Measurements from ENCODE around the gene ARPC5L.

ARPC5L gene

DNA sequence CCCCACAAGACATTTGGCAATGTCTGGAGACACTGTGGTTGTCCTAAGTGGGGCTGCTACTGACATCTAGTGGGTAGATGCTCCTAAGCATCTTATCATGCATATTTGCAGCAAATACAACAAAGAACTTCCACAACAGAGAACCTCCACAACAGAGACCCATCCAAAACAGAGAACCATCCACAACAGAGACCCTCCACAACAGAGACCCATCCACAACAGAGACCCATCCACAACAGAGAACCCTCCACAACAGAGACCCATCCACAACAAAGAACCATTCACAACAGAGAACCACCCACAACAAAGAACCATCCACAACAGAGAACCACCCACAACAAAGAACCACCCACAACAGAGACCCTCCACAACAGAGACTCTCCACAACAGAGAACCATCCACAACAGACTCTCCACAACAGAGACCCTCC, 32.8 kb downstream of the ARPC5L start:
- H3K79me2 ChIP-seq, result no peaks in the 10 kb centered on the region
- no peaks in the 10 kb centered on the region for H3K27me3 ChIP-seq (ENCODE audit: control insufficient read depth, insufficient read depth, low read length)
- TF ChIP-seq, protein P1, sequence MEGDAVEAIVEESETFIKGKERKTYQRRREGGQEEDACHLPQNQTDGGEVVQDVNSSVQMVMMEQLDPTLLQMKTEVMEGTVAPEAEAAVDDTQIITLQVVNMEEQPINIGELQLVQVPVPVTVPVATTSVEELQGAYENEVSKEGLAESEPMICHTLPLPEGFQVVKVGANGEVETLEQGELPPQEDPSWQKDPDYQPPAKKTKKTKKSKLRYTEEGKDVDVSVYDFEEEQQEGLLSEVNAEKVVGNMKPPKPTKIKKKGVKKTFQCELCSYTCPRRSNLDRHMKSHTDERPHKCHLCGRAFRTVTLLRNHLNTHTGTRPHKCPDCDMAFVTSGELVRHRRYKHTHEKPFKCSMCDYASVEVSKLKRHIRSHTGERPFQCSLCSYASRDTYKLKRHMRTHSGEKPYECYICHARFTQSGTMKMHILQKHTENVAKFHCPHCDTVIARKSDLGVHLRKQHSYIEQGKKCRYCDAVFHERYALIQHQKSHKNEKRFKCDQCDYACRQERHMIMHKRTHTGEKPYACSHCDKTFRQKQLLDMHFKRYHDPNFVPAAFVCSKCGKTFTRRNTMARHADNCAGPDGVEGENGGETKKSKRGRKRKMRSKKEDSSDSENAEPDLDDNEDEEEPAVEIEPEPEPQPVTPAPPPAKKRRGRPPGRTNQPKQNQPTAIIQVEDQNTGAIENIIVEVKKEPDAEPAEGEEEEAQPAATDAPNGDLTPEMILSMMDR (IDR thresholded peaks at IDR 0.05), result no peak
- no peaks in the 10 kb centered on the region for H3K9me3 ChIP-seq (ENCODE audit: control insufficient read depth, low read length)
- no peak overlapping the region for H3K27ac ChIP-seq
- H2AFZ ChIP-seq, result no peak overlapping the region
- H3K9ac ChIP-seq, result no peak overlapping the region
- H3K4me3 ChIP-seq (ENCODE audit: low read depth, low read length), result no peak overlapping the region
- no peaks in the 10 kb centered on the region for H3K4me1 ChIP-seq
- H3K4me2 ChIP-seq (ENCODE audit: low read length), result no peak overlapping the region
- no peaks in the 10 kb centered on the region for H3K36me3 ChIP-seq (ENCODE audit: control insufficient read depth, insufficient read depth, low read length)

DNA sequence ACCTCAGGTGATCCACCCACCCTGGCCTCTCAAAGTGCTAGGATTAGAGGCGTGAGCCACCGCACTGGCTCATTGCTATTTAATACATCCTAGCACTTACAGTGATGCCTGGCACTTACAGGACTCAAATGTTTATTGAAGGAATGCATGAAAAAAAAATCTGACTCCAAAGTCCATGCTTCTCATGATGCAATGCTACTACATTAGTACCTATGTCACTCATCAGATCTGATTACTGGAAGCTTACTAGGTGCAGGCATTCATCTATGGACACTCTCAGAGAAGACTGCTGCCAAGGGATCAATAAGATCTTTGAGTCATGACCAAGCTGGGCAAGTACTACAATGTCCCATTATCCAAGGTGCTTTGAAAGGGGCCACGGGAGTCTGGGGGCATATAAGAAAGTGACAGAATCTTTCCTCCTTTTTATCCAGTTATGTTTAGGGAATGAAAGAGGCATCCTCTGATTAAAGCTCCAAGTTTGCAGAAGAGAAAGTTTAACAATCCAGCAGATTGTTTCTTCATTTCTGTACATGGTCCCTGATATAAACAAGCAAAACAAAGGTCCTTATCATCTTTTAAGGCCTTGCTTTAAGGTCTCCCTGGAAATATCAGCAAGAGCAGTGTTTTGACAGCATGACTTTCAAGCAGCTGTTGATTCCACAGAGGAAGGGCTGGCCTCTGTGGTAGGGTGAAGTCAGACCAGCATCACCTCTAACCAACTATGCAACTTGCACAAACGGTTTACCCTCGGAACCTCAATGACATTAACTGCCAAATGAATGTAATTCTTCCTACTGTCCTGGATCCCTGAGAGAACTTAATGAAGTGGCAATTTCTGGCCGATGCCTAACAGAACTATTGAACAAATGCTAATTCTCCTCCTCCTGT, 35.9 kb downstream of the ARPC5L start:
- Histone ChIP-seq H3K27ac (no peak overlapping the region), H3K79me2 (no peaks in the 10 kb centered on the region), H3K4me1 (no peaks in the 10 kb centered on the region), H3K9me3 (ENCODE audit: control insufficient read depth, low read length) (no peaks in the 10 kb centered on the region), H3K36me3 (ENCODE audit: control insufficient read depth, insufficient read depth, low read length) (no peaks in the 10 kb centered on the region), H3K9ac (no peak overlapping the region), H3K4me2 (ENCODE audit: low read length) (no peak overlapping the region), H3K4me3 (ENCODE audit: low read depth, low read length) (no peak overlapping the region), H3K27me3 (ENCODE audit: control insufficient read depth, insufficient read depth, low read length) (no peaks in the 10 kb centered on the region), H2AFZ (no peak overlapping the region)
- TF ChIP-seq, protein P1 (IDR thresholded peaks at IDR 0.05), result no peak

DNA sequence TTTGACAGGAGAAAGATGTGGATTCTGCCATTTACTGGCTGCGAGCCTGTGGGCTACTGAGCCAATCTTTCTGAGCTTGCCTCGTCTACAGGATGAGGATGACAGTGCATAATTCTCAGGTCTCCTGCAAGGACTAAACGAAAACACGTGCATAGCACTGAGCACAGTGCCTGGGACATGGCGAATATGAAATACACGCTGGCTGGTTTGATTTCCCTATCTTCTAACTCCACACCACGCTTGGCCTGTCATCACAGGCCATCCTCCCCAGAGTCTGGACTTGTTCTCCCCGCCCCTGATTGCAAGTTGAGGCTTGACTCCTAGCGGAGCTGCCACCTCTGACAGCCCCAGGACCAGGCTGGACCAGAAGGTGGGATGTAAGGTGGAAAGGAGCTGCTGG, 37.9 kb downstream of the ARPC5L start:
- H3K9ac ChIP-seq, result no peak overlapping the region
- no peak overlapping the region for H3K4me3 ChIP-seq (ENCODE audit: low read depth, low read length)
- H2AFZ ChIP-seq, result no peak overlapping the region
- no peaks in the 10 kb centered on the region for H3K79me2 ChIP-seq
- H3K27ac ChIP-seq, result no peak overlapping the region
- no peaks in the 10 kb centered on the region for H3K9me3 ChIP-seq (ENCODE audit: control insufficient read depth, low read length)
- H3K4me2 ChIP-seq (ENCODE audit: low read length), result no peak overlapping the region
- H3K27me3 ChIP-seq (ENCODE audit: control insufficient read depth, insufficient read depth, low read length), result no peaks in the 10 kb centered on the region
- H3K4me1 ChIP-seq, result no peaks in the 10 kb centered on the region
- H3K36me3 ChIP-seq (ENCODE audit: control insufficient read depth, insufficient read depth, low read length), result no peaks in the 10 kb centered on the region
- TF ChIP-seq, protein P1 (IDR thresholded peaks at IDR 0.05), result no peak

DNA sequence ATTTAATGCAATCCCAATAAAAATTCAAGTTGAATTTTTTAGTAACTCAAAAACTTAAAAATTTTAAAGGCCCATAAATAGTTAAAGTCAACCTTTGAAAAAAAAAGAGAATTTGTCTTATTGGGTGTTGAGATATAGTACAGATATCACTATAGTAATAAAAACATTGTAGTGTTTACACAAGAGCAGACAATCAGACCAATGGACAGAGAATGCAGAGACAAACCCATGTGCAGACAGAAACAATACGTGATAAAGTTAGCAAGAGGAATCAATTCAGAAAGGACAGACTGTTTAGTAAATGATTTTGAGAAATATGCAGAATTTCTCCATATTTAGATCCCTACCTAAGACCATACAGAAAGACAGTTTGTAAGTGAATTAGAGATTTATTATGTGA, 45.0 kb downstream of the ARPC5L start:
- H3K9me3 ChIP-seq (ENCODE audit: control insufficient read depth, low read length), result no peaks in the 10 kb centered on the region
- H3K4me1 ChIP-seq, result no peaks in the 10 kb centered on the region
- TF ChIP-seq, protein P1 (IDR thresholded peaks at IDR 0.05), result no peak
- no peaks in the 10 kb centered on the region for H3K27me3 ChIP-seq (ENCODE audit: control insufficient read depth, insufficient read depth, low read length)
- H2AFZ ChIP-seq, result no peak overlapping the region
- no peaks in the 10 kb centered on the region for H3K79me2 ChIP-seq
- no peak overlapping the region for H3K27ac ChIP-seq
- no peak overlapping the region for H3K4me2 ChIP-seq (ENCODE audit: low read length)
- H3K4me3 ChIP-seq (ENCODE audit: low read depth, low read length), result no peak overlapping the region
- H3K9ac ChIP-seq, result no peak overlapping the region
- no peaks in the 10 kb centered on the region for H3K36me3 ChIP-seq (ENCODE audit: control insufficient read depth, insufficient read depth, low read length)

DNA sequence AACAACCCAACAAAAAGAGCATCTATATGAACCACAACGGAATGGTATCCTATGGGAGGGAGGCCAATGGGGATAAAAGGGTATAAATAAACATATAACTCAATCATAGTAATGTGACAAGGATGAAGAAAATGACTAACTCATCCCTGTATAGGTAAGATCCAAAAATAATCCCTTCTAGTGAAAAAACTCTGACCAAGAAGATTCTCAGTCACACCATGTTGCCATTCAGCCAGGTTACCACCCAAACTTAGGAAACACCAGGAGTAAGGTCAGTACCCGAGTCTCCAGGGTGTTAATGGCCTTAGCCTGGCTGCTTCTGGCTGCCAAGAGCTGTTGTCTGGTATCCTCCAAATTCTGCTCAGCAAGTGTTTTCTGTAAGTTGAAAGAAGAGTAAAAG, 46.2 kb downstream of the ARPC5L start:
- Histone ChIP-seq H3K4me3 (ENCODE audit: low read depth, low read length) (no peak overlapping the region), H3K9me3 (ENCODE audit: control insufficient read depth, low read length) (no peaks in the 10 kb centered on the region), H3K27me3 (ENCODE audit: control insufficient read depth, insufficient read depth, low read length) (no peaks in the 10 kb centered on the region), H3K4me2 (ENCODE audit: low read length) (no peak overlapping the region), H3K79me2 (no peaks in the 10 kb centered on the region), H3K9ac (no peak overlapping the region), H2AFZ (no peak overlapping the region), H3K27ac (no peak overlapping the region), H3K4me1 (no peaks in the 10 kb centered on the region), H3K36me3 (ENCODE audit: control insufficient read depth, insufficient read depth, low read length) (no peaks in the 10 kb centered on the region)
- TF ChIP-seq, protein P1 (IDR thresholded peaks at IDR 0.05), result no peak

Data from parathyroid adenoma (tissue), 2 donors.